HPDE6-E6E7 (cell line): ENCODE measurements around the gene ARRB1.
"Not testable (repeated sequence)": the region's sequence is repeated elsewhere in the genome, so short reads cannot be mapped to it uniquely, and the experiment has no call there.

Experiments
- DNase-seq: peaks from one replicate; pipeline ENCODE4 v3.0.0; 2011; ENCODE audit warnings: missing footprints; ENCODE audit errors: extremely low spot score

Gene ARRB1

DNA sequence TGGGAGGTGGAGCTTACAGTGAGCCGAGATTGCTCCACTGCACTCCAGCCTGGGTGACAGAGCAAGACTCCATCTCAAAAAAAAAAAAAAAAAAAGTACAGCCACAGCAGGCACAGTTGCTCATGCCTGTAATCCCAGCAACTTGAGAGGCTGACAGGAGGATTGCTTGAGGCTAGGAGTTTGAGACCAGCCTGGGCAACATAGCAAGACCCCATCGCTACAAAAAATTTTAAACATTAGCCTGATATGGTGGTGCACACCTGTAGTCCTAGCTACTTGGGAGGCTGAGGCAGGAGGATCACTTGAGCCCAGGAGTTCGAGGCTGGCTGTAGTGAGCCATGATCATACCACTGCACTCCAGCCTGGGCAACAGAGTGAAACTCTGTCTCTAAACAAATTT, 76.7 kb downstream of the ARRB1 start:
- DNase-seq = not testable (repeated sequence)

DNA sequence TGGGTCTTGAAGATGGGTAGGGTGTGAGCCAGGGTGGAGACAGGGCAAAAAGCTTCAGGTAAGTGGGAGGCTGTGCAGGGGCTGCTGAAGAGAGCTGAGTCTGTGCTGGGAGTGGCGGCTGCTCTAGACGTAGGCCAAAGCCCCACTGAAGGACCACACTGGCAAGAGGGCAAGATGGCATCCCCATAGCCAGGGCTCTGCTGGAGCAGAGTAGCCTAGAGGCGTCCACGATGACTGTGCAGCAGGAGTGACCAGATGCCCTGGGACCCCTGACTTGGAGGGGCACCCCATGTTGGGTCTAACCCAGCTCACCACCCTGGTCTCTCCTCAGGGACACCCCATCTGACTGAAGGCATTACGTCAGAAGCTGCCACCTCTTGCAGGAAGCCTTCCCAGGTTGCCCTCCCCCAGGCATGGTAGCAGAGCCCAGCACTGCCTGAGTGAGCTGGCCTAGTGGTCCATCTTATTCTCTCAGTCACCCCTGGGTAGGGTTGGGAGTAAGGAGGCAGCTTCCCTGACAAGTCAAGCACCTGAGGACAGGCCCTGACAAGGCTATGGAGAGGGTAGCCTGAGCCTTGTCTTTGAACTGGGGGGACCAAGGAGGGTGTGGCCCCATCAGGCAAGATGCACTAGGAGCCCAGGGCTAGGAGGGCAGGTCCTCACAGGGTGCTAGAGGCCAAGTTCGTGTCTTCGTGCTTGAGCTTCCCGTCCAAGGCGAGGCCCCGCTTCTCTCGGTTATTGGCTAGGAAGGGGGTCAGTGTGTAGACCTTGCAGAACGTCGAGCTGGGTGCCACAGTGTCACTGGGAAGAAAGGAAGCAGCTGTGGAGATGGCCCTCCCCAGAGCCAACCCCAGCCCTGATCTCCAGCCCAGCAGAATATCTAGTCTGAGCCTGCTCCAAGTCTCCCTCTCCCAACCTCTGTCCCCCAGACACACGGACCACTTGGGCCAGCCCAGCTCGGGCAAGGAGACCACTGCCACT, 77.8 kb downstream of the ARRB1 start:
- DNase-seq = no peak

DNA sequence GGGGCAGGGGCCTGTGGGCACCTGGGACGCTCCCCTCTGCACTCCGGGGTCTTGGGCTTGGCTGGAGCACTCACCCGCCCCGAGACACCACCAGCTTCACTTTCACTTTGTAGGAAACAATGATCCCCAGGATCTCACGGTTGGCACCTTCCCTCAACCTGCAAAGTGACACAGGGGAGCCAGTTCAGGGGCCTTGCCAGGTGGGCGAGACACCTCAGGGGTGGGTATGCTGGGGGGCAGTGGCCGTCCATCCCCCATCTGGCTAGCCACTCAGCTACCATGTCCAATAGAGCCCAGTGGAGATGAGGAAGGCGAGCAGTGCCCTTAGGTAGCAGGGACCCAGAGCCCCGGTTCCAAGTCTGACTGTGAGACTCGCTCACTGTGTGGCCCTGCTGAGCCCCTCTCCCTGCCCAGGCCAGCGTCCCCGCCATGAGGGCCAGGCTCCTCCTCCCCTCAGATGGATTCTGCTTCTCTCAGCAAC, 78.6 kb downstream of the ARRB1 start:
- DNase-seq = no peak

DNA sequence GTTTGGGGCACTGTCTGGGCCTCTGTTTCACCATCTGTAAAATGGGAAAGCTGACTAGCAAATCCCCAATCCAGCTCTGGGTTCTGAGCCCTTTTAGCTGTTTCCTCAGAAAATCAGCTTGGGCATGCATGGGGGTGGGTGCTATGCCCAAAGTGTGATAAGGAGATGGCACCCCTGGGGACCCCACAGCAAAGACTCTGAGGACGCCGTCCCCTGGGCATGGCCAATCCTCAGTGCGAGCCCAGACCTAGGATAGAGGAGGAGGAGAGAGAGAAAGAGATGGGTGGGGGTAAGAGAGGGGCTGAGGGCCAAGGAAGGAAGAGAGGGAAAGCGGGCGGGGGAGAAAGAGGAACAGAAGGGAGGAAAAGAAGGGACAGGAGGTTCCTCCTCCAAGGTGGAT, 79.1 kb downstream of the ARRB1 start:
- DNase-seq = no peak

DNA sequence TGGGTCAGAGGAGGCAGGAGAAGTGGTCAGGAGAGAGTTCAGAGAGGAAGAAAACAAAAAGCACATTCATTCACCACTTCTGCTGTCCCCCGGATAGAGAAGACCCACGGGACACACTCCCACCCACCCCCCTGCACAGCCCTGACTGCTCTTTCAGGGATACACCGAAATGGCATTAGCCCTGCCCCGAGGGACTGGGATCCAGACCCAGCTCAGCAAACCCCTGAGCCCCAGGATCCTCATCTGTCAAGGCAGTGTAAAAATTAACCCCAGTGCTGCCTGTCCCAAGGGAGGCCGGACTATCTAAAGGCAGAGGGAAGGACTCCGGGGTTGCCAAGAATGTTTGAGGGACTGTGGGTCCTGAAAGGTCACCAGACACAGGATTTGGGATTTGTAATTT, 79.7 kb downstream of the ARRB1 start:
- no peak for DNase-seq

DNA sequence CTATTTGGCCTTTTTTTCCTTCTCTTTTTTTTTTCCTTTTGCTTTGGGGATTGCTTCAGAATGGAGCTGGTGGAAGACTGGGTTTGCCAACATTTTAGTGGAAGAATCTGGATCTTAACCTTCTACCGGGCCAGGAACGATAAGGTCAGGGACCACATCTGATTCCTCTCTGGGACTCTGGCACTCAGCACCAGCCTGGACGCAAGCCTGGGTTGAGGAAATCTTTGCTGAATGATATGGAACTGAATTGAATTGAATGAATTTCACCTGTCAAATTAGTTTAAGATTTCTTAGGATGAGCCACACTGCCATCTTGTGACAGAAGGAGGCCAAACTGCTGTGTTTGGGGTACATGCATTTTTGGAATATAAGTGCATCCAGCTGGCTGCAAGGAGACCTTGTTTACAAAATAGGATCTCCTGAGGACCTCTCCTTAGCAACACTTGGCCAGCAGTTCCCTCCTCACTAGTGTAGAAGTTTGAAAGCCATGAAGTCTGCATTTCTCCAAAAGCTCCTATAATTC, 80.5 kb downstream of the ARRB1 start:
- peak; percentile 32 for DNase-seq

DNA sequence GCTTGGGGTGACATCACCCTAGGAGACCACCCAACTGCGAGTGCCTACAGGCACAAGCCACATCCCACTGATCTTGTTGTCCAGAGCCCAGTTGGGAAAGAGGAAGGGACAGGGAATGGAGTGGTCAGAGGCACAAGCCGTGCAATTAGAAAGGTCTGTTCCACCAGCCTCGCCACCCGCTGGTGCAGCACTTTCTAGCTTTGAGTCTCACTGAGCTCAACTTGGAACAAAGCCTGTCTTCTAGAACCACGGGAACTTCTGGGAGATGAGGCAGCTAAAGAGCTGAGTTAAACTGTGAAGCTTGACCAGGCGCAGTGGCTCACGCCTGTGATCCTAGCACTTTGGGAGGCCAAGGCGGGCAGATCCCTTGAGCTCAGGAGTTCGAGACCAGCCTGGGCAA, 81.6 kb downstream of the ARRB1 start:
- no peak for DNase-seq

DNA sequence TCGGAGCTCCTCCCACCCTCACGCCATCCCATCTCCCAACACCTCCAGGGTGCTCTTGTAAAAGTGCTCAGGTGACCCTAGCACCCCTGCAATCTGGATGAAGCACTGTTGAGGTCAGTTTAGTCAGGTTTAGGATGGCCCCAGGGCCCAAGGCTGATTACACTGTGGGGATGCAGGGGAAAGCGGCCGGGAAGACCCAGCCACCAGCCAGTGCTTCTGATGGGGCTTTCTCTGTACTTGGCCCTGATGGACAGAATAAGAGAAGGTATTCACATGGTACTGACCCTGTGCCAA, 82.1 kb downstream of the ARRB1 start:
- DNase-seq = no peak

DNA sequence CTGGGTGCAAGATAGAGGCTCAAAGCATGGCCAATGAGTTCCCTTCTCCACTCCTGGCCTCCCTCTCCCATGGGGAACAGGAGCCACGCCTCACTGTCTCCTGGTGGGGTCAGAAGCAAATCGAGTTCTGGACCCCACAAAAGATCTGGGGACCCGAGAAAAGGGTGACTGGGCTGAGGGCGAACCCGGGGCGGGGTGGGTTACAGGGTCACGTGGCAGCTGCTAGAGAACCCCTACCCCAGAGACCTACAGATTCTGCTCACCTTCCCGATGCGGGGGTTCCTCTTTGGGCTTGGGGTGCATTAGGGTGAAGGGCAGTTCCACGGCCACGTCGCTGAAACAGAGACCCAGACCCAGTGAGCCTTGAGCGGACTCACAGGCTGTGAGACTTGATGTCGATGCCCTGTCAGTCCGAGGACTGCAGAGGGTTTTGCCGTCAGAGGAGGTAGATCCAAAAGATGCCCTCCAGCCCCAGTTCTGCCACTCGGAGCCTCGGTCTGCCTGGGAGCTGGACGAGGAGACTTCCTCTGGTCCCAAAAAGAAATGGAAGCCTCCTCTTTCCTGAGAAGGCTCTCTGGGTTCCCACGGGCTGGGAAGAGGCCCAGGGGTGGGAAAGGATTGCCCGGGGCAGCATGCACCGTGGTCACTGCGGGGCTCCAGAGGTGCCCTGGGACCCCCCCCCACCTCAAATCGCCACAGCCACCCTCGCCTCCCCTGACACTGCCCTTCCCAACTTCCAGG, 82.7 kb downstream of the ARRB1 start:
- no peak for DNase-seq

DNA sequence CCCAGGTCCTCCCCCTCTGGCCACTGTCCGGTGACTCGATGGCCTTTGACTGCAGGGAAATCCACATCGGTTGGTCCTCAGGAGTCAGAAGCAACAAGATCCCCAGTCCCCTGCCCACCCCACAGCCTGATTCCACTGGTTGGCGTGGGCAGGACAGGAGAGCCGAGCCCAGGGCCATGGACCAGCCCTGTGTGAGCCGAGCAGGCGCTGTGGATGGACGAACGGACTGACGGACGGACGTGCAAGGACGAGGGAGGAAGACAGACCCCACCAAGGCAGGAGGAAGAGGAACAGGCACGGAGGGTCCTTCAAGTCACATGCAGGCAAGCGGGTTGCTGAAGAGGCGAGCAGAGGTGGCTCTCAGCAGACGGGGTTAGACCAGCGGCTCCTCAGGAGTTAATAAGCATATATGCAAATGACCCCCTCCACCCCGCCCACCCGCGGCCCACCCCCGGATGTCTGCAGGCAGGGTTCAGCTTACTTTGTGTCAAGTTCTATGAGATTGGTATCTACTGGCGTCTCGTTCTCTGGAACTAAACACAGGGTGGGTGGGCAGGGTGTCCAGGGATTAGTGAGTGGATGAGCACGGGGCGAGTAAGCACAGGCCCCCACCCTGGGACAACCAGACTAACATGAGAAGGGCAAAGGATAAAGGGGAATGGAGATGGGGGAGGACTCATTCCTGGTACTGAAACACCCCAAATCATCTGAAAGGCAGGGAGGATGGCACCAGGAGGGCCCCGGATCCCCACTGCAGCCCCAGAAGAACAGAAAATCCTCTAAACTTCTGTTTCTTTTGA, 84.1 kb downstream of the ARRB1 start:
- DNase-seq = no peak

DNA sequence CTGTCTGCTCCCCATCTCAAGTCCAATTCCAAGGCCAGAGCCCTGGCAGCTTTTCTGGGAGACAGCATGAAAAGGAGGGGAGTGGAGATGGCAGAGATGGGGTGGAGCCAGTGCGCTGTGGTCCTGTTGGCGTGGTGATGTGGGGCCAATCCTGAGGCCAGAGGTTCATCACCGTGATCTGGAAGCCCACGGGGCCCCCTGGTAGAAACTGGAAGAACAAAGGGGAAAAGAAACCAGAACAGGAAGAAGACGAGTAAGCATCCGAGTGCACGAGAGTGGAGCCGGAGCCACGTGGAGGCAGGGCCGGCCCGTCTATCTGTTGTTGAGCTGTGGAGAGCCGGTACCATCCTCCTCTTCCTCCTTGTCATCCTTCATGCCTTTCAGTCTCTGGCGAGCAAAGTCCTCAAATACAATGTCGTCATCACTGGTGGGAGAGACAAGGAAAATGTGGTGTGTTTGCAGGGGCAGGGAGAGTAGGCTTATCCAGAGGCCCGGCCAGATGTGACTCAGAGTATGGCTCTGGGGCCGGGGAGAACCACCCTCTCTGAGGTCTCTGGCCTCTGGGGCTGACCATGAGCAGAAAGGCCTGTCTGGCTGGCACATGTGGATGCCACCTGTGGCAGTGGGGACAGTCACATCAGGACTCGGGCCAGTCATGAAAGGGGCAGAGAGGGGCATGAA, 85.5 kb downstream of the ARRB1 start:
- no peak for DNase-seq

DNA sequence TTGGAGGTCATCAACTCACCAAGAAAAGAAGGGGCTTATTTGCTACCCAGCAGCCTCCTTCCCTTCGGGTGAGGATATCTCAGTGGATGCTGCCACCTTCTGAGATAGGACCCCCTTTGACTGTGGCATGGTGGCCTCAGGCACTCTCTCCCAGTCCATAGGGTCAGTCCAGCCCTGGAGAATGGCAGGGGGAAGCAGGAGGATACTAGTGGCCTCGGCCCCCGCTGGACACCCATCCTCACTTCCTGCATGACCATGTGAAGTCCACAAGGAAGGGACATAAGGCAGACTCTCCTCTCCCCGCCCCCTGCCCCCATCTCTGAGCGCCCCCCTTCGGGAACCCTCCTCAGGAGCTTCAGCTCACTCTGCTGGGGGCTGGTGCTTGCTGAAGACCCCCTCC, 86.5 kb downstream of the ARRB1 start:
- DNase-seq = no peak

DNA sequence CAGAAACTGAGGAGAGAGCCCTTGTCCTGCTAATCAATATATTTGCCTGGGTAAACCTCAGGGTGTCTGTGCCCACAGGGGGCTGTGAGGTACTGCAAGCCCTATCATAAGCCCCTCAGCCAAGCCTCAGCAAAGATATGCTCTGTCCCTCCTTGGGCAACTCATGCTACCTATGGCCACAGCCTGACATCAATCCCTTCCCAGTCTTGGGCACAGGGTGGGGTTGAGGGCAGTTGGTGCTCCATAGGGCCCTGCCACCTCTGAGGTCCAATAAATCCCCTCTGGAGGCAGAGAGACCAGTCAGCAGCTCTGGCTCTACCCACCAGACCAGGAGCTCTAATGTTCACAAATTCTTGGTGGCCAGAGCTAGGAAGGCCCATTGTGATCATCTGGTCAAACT, 87.1 kb downstream of the ARRB1 start:
- no peak for DNase-seq

DNA sequence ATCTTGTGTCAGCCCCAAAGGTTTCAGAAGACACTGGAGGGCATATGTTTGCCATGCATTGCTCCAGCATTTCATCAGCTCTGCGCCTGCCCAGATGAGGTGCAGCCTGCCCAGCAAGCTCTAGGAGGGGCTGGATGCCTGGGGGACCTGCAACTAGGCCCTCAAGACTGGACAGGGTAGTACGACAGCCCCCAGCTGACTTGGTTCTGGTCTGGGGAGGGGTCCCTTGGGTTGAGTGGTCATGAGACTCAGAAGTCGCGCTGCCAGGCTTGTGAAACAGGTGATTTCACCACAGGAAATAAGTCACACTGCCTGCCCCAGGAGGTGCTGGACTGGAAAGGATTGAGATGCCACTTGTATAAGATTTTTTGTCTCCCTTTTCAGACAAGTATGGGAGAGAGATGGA, 87.5 kb downstream of the ARRB1 start:
- no peak for DNase-seq

DNA sequence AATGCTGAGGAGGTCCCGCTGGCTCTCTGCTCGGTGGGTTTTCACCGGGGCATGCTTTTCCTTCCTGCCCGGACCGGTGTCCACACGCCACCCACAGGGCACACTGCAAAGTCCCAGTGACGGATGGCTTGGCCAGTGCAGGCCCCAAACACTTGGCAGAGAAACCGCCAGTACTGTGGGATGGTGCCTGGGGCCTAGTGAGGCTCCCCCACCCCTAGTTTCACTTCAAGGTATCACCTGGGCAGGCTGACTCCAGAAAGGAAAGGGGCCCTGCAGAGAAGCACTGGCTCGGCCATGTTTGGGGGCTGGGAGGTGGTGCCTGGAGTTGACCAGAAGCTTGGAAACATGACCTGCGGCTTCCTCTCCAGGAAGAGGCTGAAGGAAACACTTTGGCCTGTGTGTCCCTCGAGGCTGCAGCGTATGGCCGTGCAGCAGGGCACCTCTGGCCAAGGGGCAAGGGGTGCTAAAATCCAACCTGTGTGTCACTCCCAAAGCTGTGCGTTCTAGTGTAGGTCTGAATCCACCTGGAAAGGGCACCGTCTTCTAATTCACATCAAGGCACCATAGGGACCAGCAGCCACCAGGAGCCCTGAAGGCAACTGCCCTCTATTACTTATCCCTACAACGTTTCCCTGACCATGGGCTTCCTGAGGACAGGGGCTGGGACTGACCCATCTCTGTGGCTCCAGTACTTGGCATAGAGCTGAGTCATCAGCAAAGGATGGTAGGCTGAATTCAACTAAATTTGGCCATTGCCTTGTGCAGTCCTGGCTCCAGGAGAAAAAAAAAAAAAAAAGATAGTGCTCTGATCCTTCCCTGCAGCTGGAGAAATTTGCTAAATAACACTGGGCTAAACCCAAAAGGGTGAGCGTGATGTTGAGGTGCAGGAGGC, 88.3 kb downstream of the ARRB1 start:
- DNase-seq = no peak

DNA sequence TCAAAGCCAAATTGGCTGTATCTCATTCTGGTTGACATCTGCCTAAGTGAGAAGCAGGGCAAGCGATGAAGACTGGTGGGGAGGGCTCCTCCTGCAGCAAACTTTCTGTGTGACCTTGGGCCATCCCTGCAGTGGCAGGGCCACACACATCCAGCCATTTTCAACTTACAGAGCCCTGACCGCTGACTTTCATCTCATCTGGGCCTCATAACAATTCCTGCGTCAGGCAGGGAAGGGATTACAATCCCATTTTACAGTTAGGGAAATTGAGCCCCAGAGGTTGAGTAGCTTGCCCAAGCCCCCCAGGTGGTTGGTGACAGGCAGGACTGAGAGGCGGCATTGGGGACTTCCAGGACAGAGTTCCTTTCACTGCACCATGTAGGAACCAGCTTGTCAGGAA, 89.0 kb downstream of the ARRB1 start:
- no peak for DNase-seq

DNA sequence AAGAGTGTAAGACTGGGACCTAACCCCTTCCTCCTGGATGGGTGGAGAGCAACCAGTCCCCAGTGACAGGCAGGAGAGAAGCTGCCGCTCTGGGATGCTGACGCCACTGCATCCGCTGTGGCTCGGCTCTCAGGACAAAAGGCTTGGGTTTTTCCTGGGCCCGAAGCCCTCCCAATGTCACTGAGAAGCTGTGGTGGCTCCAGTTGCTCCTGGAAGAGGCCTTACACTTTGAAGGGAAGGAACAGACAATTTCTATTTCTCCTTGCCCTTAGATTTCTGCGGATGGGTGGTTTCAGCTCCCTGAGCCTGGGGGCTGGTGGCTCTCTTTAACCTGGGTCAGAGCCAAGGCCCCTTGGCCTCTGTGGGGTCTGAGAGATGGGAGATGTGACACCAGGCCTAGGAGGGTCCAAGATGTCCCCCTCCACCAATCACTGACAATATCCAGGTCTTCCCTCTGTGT, 89.5 kb downstream of the ARRB1 start:
- DNase-seq = no peak

DNA sequence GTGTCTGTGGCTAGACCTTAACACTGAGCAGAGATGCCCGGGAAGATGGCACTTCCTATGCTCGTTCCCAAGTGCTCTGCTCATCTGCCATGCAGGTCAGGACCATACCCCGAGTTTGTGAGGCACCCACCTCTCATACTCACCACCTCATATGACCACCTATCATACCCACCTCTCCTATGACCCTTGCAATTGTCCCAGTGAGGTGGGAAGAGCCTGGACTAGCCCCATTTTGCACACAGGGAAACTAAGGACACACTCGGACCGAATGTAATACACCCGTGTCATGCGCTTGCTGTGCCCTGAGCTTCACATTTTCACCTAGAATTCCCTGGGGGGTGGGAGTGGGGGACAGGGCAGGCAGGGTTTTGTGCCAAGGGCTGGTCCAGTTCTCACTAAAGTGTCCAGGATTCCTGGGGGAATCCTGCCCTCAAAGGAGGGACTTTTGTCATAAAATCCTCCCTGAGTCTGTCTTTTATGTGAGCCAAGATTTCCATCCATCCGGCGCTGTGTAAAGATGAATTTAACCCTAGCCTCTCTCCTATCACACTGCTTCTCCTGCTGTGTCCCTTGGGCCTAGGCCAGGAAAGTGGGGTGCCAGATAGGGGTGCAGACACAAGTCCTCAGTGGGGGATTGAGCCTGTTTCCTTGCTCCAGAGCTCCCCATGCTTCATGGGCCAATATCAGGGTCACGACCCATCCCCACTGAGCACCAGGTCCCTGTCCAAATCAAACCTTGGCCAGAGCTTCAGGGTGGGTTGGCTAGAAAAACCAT, 90.9 kb downstream of the ARRB1 start:
- no peak for DNase-seq

DNA sequence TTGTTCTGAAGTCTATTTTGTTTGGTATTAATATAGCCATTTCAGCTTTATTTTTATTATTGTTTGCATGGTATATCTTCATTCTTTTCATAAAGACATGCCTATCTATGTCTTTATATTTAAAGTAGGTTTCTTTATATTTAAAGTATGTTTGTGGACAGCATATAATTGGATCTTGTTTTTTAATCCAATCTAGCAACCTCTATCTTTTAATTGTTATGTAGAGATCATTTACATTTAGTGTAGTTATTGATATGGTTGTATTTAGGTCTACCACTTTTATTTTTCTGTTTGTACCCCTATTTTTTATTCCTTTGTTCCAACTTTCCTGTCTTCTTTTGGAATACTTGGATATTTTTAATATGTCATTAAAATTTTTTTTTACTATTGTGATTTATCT, 97.1 kb downstream of the ARRB1 start:
- DNase-seq = no peak

DNA sequence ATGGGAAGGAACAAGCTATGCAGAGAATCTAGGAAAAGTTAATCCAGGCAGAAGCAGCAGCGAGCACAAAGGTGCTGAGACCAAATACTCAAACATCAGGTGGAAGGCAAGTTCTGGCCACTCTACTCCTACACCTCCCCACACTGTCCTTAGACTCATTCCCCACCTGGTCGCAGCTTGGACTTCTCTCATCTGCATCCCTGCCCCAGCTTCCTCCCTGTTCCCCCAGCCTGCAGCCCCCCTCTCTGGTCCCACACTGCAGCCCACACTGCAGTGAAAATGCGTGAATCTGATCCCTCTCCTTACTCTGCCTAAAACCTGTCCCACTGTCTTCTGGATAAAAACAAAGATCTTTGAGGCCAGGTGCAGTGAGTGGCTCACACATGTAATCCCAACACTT, 101.8 kb downstream of the ARRB1 start:
- no peak for DNase-seq
